ENCODE data around the gene SOX13. TPM values are rescaled to one million over a fixed set of nuclear protein-coding genes. Genes with fewer than 3 reads are reported as not detected.

SOX13 gene
- total and polyA plus RNA-seq, 2 of the 4 experiments (the other 2 are of a cell fraction), result 0.54 to 3.5 TPM

DNA sequence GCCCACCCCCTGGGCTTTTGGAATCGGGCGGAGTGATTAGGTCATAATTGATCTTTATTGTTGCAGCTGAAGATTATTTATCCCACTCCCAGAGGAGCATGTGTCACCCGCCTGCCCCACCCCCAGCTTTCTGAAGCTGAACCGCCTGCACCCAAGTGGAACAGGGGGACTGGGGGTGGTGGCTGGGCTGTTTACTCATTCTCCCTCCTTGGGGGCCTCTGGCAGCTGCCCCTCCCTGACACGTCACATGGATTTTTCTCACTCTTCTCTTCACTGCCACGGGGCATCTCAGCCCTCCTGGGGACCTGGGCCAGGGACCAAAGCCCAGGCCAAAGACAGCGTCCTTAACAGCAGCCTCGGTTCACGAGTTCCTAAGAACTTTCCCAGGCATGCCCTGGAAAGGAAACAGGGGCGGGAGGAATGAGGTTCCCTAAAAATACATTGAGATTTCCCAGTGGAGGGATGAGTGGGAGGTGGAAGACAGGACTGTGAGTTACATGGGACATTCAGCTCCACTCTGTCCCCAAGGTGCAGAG lies 31.6 kb upstream of the SOX13 start:
- no peak overlapping the region for H3K4me2 ChIP-seq (ENCODE audit: low read depth, low read length)
- no peaks in the 10 kb centered on the region for H3K36me3 ChIP-seq (ENCODE audit: control insufficient read depth, insufficient read depth, low read length)
- TF ChIP-seq RAD21 (IDR thresholded peaks at IDR 0.05; ENCODE audit: low read length) (no peak), RFX5 (IDR thresholded peaks at IDR 0.05; ENCODE audit: low read depth, low read length) (no peak)
- no peak for DNase-seq
- WGBS, 2 experiments (ENCODE audit: extremely low coverage in 2 of 2, insufficient read length in 1 of 2), result 30% methylated on average over 5 of the region's 10 CpGs; no CpG with 5 or more reads in 1 of the 2 experiments
- H2BK15ac ChIP-seq (ENCODE audit: low read depth, low read length), result no peak overlapping the region
- no TSS peak for BruUV-seq (replicated peaks)
- intact Hi-C loops (cut with micrococcal nuclease), result no loop called here
- no peak overlapping the region for H2AK5ac ChIP-seq (ENCODE audit: low read depth, low read length)
- CTCF ChIA-PET, result no interaction called here
- H2BK120ac ChIP-seq (ENCODE audit: low read depth, low read length), result no peak overlapping the region
- H3K4me3 ChIP-seq (ENCODE audit: insufficient read depth, low read depth, low read length), result no peak overlapping the region
- no peaks in the 10 kb centered on the region for H3K4me1 ChIP-seq (ENCODE audit: control insufficient read depth, insufficient read depth, low read length)
- in situ Hi-C loops (cut with MboI; ENCODE audit: low sequenced_read_pairs), result no loop called here
- no peak overlapping the region for H3K56ac ChIP-seq (ENCODE audit: extremely low read depth, insufficient read depth, low read length)
- no peak overlapping the region for H3K14ac ChIP-seq (replicated peaks; ENCODE audit: low read depth, low read length)
- H3K9me1 ChIP-seq (ENCODE audit: insufficient read depth, low read length), result no peaks in the 10 kb centered on the region; the same call in 1 of the 2 replicates
- dilution Hi-C loops (cut with HindIII; ENCODE audit: low sequenced_read_pairs, unreplicated experiment), result no loop called here
- H3K9ac ChIP-seq (ENCODE audit: low read depth, low read length), result no peak overlapping the region
- no peak overlapping the region for H2AK9ac ChIP-seq (replicated peaks; ENCODE audit: low read depth, low read length, poor library complexity)
- no peak overlapping the region for H4K91ac ChIP-seq (ENCODE audit: insufficient read depth, low read depth, low read length)
- H3K18ac ChIP-seq (ENCODE audit: low read depth, low read length), result no peak overlapping the region
- POLR2A ChIA-PET (ENCODE audit: unreplicated experiment), result no interaction called here
- H3K9me3 ChIP-seq (ENCODE audit: control insufficient read depth, insufficient read depth, low read length), result peaks cover 3% of the 10 kb centered on the region; the same call in 1 of the 2 replicates
- no peak overlapping the region for H2BK20ac ChIP-seq (ENCODE audit: low read depth, low read length)
- peaks cover 32% of the 10 kb centered on the region for H3K27me3 ChIP-seq (ENCODE audit: control insufficient read depth, insufficient read depth, low read length)
- no peaks in the 10 kb centered on the region for H4K20me1 ChIP-seq (ENCODE audit: insufficient read depth, low read length)
- peak; percentile 46 for ATAC-seq (ENCODE audit: low read depth)
- no peak overlapping the region for H2BK5ac ChIP-seq (ENCODE audit: low read depth, low read length, poor library complexity, severe bottlenecking)
- H3K27ac ChIP-seq (ENCODE audit: insufficient read depth, low read length), result no peak overlapping the region
- H3K4ac ChIP-seq (ENCODE audit: low read depth, low read length), result no peak overlapping the region
- H4K5ac ChIP-seq (ENCODE audit: low read depth, low read length), result no peak overlapping the region
- no peak overlapping the region for H3K23ac ChIP-seq (ENCODE audit: low read depth, low read length)
- H3K79me1 ChIP-seq (ENCODE audit: low read depth in 1 of 2, low read length in 2 of 2), result no peaks in the 10 kb centered on the region
- H2AFZ ChIP-seq (replicated peaks; ENCODE audit: low read length, poor library complexity), result no peak overlapping the region
- H4K8ac ChIP-seq (ENCODE audit: low read depth in 2 of 2, low read length in 2 of 2), result no peak overlapping the region
